ENCODE measurements around the gene LSG1. TPM values are rescaled to one million over a fixed set of nuclear protein-coding genes. Genes with fewer than 3 reads are reported as not detected.

Gene LSG1
- total RNA-seq, 1 donor from 2014 or later: 48.9 TPM

DNA sequence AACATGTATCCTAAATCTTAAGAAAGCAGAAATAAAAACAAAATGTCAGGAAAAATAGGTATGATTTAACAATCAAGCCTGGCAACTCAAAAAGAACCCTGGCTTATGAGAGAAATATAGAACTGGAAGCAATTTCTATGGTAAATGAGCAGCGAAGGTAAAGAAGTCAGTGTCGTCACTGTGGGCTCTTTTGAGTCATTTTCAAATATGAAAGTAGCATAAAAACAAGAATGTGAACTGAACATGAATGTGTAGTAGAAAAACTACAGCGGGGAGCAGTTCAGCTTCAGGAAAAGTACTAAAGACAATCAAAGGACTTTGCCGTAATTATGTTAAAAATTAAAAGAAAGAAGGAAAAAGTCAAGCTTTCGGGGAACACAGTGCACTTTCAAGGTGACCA lies 17.5 kb downstream of the LSG1 start:
- no peak overlapping the region for H3K4me3 Mint-ChIP-seq
- DNase-seq (ENCODE audit: low spot score in 2 of 2, unreplicated experiment in 2 of 2): no peak
- H3K4me1 Mint-ChIP-seq: no peaks in the 10 kb centered on the region
- H3K9me3 Mint-ChIP-seq: no peaks in the 10 kb centered on the region
- no peak overlapping the region for H3K27ac Mint-ChIP-seq
- peaks cover 63% of the 10 kb centered on the region for H3K36me3 Mint-ChIP-seq
- TF ChIP-seq, protein P1, sequence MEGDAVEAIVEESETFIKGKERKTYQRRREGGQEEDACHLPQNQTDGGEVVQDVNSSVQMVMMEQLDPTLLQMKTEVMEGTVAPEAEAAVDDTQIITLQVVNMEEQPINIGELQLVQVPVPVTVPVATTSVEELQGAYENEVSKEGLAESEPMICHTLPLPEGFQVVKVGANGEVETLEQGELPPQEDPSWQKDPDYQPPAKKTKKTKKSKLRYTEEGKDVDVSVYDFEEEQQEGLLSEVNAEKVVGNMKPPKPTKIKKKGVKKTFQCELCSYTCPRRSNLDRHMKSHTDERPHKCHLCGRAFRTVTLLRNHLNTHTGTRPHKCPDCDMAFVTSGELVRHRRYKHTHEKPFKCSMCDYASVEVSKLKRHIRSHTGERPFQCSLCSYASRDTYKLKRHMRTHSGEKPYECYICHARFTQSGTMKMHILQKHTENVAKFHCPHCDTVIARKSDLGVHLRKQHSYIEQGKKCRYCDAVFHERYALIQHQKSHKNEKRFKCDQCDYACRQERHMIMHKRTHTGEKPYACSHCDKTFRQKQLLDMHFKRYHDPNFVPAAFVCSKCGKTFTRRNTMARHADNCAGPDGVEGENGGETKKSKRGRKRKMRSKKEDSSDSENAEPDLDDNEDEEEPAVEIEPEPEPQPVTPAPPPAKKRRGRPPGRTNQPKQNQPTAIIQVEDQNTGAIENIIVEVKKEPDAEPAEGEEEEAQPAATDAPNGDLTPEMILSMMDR (IDR thresholded peaks at IDR 0.05; ENCODE audit: unreplicated experiment): no peak
- no peaks in the 10 kb centered on the region for H3K27me3 Mint-ChIP-seq (ENCODE audit: low read depth)

DNA sequence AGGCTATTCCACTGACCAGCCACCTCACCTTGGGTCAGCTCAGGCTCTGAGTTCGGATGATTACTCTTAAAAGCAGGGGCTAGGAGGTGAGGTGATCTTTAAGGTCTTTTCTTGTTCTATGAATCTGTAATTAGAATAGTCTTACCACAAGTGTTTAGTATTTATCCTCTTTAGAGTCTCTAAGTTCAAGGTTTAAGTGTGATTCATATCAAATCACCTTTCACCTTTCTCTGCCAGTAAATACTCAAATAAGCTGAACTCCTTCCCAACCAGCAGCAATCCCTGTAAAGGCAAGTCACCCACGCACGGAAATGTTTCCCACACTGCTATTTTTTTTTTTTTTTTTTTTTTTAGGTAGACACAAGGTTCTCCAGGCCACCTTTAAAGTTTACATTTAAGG lies 24.2 kb downstream of the LSG1 start:
- no peak for DNase-seq (ENCODE audit: low spot score in 2 of 2, unreplicated experiment in 2 of 2)
- Mint-ChIP-seq H3K36me3 (peaks cover 60% of the 10 kb centered on the region), H3K9me3 (no peaks in the 10 kb centered on the region), H3K27me3 (ENCODE audit: low read depth) (no peaks in the 10 kb centered on the region), H3K4me1 (no peaks in the 10 kb centered on the region), H3K4me3 (no peak overlapping the region), H3K27ac (no peak overlapping the region)
- TF ChIP-seq, protein P1 (IDR thresholded peaks at IDR 0.05; ENCODE audit: unreplicated experiment): no peak

DNA sequence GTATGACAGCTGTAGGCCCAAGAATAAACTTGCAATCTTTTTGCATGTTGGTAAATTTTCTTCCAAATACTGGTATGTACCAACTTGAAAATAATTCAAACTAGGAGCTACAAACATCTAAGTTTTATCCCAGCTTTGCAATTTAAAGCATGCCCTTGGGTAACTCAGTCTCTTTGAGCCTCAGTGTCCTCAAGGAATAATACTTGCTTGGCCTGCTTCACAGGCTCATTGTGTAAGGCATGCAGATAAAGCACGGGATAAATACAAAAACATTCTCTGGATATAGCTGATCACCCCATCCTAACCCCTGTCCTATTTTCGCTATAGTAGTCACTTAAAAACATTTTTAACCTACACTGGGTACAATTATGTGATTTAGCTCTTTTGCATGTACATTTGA lies 29.2 kb downstream of the LSG1 start:
- H3K36me3 Mint-ChIP-seq: peaks cover 42% of the 10 kb centered on the region
- DNase-seq (ENCODE audit: low spot score in 2 of 2, unreplicated experiment in 2 of 2): no peak
- H3K4me3 Mint-ChIP-seq: no peak overlapping the region
- H3K27me3 Mint-ChIP-seq (ENCODE audit: low read depth): no peaks in the 10 kb centered on the region
- TF ChIP-seq, protein P1 (IDR thresholded peaks at IDR 0.05; ENCODE audit: unreplicated experiment): no peak
- H3K9me3 Mint-ChIP-seq: no peaks in the 10 kb centered on the region
- no peaks in the 10 kb centered on the region for H3K4me1 Mint-ChIP-seq
- no peak overlapping the region for H3K27ac Mint-ChIP-seq

DNA sequence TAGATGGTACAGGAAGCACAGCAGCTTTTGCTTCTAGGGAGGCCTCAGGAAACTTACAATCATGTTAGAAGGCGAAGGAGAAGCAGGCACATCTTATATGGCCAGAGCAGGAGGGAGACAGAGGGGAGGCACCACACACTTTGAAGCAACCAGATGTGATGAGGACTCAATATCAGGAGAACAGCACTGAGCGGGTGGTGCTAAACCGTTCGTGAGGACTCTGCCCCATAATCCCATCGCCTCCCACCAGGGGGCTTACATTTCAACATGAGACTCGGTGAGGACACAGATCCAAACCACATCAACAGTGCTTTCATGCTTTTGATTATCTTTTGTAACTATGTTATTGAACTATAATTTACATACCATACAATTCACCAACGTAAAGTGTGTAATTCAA lies 31.2 kb downstream of the LSG1 start:
- Mint-ChIP-seq H3K36me3 (peaks cover 35% of the 10 kb centered on the region), H3K9me3 (no peaks in the 10 kb centered on the region), H3K4me1 (no peaks in the 10 kb centered on the region), H3K4me3 (no peak overlapping the region), H3K27me3 (ENCODE audit: low read depth) (no peaks in the 10 kb centered on the region), H3K27ac (no peak overlapping the region)
- TF ChIP-seq, protein P1 (IDR thresholded peaks at IDR 0.05; ENCODE audit: unreplicated experiment): no peak
- no peak for DNase-seq (ENCODE audit: low spot score in 2 of 2, unreplicated experiment in 2 of 2)

DNA sequence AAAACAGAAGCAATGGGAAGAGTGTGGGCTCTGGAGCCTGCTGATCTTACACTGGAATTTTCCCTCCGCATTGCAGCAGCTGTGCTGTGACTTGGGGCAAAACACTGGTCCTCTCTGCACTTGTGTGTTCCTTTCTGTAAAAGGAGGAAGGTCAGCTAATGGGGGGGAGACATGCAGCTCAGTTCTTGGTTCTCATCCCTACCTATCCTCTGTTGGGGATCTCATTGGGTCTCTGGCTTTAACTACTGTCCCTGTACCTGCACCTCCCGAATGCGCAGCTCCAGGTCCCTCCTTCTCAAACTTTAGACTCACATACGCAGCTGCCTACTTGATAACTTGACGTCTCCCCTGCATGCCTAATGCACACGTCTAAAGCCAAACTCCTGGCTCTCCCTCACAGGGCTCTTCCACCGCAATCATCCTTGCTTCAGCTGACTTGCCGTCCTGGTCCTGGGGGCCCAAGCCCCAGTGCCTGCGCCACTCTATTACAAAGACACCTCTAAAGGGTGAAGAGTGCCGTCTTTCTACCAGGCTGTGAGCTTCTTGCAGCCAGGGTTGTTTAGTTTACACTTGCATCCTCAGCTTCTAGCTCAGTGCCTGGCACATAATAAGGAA lies 32.9 kb downstream of the LSG1 start:
- H3K27ac Mint-ChIP-seq: no peak overlapping the region
- no peak overlapping the region for H3K4me3 Mint-ChIP-seq
- no peaks in the 10 kb centered on the region for H3K9me3 Mint-ChIP-seq
- no peak for DNase-seq (ENCODE audit: low spot score in 2 of 2, unreplicated experiment in 2 of 2)
- no peaks in the 10 kb centered on the region for H3K4me1 Mint-ChIP-seq
- H3K27me3 Mint-ChIP-seq (ENCODE audit: low read depth): no peaks in the 10 kb centered on the region
- TF ChIP-seq, protein P1 (IDR thresholded peaks at IDR 0.05; ENCODE audit: unreplicated experiment): no peak
- peaks cover 23% of the 10 kb centered on the region for H3K36me3 Mint-ChIP-seq

Measured in mesothelial cell of epicardium (in vitro differentiated cells).